HL-60/S4 treated with phorbol 12-myristate 13-acetate at 8.2 ng/mL for 4 days and 3 days (cell line): ENCODE results near the gene PCCA.
"Not testable (repeated sequence)": the region's sequence is repeated elsewhere in the genome, so short reads cannot be mapped to it uniquely, and the experiment has no call there.

Experiments
- in situ Hi-C: fragments of 300-500 bp; cut with MboI; formaldehyde crosslinking; loops from 2 replicates; pipeline ENCODE4 v1.15.0; 2022; ENCODE audit warnings: low sequenced_read_pairs

PCCA gene

GRCh38 chr13:100097821-100098220 is 8.9 kb downstream of the PCCA start:
- in situ Hi-C loops = no loop called here

GRCh38 chr13:100098445-100099116 is 9.7 kb downstream of the PCCA start:
- in situ Hi-C loops = no loop called here

GRCh38 chr13:100099117-100099445 is 10.2 kb downstream of the PCCA start:
- in situ Hi-C loops = not testable (repeated sequence)

DNA sequence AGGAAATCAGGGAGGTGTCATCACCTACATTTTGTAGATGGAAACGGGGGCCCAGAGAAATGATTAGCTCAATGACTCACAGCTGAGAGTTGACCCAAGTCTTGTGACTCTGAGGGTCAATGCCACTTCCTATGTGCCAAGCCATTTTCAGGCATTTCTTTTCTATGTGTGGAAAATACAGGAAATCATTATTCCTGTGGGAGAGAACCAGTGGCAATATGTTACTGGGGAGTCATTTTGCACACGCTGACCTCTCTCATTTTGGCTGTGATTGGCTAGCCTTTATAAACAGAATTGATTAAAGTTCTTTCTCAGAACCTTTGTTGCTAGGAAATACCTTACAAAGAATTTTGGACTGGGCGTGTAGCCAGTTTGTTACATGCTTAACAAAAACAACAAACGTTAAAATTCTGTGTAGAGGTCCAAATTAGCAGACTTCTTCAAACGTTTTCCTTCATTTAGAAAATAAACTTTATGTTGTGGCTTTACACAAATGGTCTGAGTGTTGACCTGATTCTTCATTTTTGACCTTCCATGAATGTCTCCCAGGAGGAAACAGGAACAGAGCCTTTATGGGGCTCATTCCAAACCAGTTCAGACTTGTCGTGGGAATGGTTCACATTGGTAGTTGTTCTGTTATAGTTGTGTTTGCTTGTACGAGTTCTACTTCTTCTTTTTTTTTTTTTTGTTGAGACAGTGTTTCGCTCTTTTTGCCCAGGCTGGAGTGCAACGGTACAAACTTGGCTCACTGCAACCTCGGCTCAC is 11.4 kb downstream of the PCCA start:
- in situ Hi-C loops = no loop called here

DNA sequence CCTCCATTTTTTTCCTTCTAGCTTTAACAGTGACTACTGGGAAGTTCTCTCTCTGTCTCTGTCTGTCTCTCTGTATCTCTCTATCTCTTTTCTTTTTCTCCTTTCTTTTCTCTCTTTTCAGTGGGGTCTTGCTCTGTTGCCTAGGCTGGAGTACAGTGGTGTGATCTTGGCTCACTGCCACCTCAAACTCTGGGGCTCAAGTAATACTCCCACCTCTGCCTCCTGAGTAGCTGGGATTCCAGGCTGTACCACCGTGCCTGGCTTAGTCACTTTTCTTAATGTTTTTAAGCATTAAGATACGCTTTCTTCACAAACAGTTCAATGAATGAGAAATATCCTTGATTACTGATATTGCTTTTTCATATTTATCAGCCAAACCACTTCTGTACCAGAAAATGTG is 13.1 kb downstream of the PCCA start:
- in situ Hi-C loops = no loop called here

DNA sequence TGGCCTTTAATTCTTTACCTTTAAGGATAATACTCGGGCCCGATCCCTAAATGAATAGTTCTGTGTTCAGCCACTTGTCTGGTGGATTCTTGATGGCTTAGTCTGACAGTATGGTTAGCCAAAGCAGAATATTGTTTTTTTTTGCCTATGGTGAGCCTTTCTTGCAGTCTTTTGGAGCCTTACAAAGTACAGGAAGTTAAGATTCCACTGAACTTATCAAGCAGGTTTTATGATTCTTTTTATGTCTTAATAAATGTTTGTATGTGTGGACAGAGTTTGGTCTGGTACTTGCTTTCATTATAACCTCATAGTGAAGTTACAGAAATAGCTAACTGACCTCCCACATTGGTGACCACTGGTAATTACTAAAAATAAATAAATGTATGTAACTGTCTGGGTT is 17.1 kb downstream of the PCCA start:
- in situ Hi-C loops = no loop called here

GRCh38 chr13:100106705-100107104 is 17.8 kb downstream of the PCCA start:
- in situ Hi-C loops = no loop called here

GRCh38 chr13:100108913-100109507 is 20.1 kb downstream of the PCCA start:
- in situ Hi-C loops = no loop called here

DNA sequence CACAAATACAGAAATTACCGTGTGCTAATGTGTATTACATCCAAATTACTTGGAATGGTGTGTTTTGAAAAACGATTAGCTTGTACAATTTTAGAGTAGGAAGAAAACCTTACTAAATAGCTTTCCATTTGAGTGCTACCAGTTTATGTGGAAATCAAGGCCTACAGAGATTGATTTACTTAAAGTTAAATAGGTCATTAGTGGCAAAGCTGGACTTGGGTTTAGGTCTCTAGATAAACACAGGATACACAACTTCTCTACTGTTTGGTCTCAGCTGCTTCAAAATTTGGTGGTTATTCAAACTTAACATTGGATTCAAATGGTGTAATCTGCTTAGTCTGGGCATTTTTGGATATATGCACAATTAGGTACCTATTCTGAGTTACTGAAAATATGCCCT is 21.4 kb downstream of the PCCA start:
- in situ Hi-C loops = no loop called here

GRCh38 chr13:100112186-100112838 is 23.4 kb downstream of the PCCA start:
- in situ Hi-C loops = no loop called here

GRCh38 chr13:100115693-100116254 is 26.9 kb downstream of the PCCA start:
- in situ Hi-C loops = no loop called here

GRCh38 chr13:100124265-100124664 is 35.4 kb downstream of the PCCA start:
- in situ Hi-C loops = no loop called here

DNA sequence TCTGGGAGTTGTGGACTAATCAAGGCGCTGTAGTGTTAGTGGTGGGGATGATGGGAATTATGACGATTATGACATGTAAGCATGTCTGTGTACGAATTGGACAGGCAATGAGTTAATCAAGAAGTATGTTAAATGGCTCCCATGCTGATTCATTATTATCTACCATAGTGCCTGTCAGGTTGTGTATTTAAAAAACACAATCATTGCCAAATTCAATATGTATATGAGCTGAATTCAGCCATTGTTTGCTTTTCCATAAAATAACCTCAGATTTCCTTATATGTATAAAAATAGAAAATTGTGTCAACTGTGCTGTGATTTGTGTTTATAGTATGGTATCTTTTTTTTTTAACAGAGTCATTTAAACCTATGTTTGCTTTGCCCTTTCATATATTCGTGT is 37.1 kb downstream of the PCCA start:
- in situ Hi-C loops = no loop called here

- in situ Hi-C loops = no loop called here
These were observed 39.5 kb downstream of the PCCA start for GRCh38 chr13:100128373-100128772.

DNA sequence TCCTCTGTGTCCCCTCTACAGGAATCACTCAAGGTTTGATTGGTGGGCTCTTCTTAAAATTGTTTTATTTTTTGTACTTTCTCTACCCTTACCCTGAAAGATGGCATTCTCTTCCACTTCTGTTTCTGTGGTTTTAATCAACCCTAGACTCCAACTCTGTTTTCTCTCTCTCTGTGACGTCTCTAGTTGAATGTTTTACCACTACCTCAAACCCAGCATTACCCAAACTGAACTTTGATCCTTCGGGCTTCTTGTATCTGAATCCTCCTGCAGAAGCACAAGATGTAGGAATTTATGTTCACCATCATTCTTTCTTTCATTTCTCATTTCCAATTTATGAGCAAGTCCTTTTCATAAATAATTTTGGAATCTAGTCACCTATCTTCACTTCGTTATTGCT is 39.9 kb downstream of the PCCA start:
- in situ Hi-C loops = no loop called here

GRCh38 chr13:100129605-100130004 is 40.7 kb downstream of the PCCA start:
- in situ Hi-C loops = no loop called here

- in situ Hi-C loops = no loop called here
These were observed 41.2 kb downstream of the PCCA start for GRCh38 chr13:100130092-100130491.

DNA sequence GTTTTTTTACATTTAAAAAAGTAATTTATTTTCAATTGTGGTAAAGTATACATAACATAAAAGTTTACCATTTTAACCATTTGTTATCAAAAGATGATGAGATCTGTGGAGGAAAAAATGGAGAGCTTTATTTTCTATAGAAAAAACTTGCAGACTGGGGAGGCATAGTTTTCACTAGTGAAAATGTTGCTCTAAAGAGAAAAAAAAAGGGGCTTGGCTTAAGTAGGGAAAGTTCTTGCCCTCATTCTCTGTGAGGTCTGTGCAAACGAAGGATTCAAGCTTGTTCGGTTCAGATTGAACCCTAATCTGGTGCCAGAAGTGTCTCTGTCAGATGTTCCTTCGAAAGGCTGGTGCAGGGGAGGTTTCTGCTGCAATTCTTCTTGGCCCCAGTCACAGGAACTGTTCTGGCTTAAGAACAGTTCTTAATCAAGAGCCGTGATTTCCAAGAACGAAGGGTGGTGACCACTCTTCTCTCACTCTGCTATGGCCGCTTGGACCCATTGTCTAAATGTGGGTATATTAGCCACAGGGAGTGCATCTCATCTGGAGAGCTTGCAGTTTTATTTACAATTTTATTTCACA is 42.1 kb downstream of the PCCA start:
- in situ Hi-C loops = no loop called here

DNA sequence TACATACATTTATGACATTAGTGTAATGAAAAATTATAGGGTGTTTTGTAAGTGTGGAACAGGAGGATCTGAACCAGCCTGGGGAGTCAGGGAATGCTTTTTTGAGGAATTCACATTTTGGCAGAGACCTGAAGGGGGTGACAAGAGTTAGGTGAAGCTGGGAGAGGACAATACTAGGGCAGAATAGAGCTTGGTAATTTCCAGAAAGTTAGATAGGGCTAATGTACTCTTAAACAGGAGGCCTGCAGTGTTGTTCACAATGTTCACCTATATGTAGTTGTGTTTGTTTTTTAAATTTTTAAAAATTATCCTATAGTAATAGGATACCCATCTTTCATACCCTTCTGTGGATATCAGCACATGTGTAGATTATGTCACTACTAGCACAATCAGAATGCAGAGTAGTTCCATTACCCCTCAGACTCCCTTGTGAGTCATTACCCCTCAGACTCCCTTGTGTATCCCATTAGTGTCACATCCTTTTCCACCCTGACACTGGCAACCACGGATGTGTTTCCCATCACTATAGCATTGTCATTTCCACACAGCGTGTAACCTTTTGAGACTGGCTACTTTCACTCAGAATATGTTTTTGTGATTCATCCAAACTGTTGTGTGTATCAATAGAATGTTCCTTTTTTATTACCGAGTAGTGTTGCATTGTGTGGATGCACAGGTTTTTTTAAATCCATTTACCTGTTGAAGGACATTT is 43.1 kb downstream of the PCCA start:
- in situ Hi-C loops = no loop called here

- in situ Hi-C loops = no loop called here
These were observed 50.1 kb downstream of the PCCA start for GRCh38 chr13:100138859-100139491.
